Measurements from ENCODE around the gene SPACA7. TPM values are rescaled to one million over a fixed set of nuclear protein-coding genes. Genes with fewer than 3 reads are reported as not detected.

The SPACA7 gene, protein sequence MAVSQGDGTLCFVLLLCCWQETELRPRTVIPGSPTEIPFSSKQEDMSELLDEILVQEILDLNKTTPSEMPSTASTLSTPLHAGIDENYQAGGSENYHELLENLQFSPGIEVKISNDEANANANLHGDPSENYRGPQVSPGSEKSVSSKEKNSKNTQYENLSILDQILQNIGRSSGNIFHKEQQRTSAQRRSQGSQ
- total RNA-seq = not detected in 2 replicates

DNA sequence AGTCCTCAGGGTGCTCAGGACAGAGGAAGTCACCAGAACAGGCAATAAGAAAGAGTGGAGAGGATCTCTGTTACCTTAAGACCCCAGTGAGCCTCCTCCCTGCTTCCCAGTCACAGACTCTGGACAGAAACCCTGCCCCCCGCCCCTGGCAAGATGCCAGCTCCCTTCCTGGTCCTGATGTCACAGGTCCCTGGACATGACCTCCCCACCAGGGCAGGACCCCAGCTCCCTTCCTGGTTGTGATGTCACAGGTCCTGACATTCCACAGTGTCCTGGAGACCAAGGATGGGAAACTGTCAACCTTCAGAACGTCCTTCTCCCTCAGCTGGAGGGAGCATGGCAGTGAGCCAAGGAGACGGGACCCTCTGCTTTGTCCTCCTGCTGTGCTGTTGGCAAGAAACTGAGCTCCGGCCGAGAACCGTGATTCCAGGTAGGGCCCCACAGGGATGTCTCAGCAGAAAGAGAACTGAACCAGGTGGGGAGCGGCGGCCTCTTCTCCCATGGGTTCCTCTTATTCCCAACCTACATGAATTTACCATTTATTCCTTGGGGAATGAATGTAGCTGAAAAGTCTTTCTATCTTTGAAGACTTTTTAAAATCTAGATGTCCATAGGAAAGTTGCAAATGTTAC, at the start of gene SPACA7:
Gene SPACA7 (plus strand): TSS at position 306 of the 632 bp plus-strand sequence. CDS start 31 bp downstream, at position 337.
- no peak for DNase-seq (ENCODE audit: low read depth)
- TF ChIP-seq, protein P1, sequence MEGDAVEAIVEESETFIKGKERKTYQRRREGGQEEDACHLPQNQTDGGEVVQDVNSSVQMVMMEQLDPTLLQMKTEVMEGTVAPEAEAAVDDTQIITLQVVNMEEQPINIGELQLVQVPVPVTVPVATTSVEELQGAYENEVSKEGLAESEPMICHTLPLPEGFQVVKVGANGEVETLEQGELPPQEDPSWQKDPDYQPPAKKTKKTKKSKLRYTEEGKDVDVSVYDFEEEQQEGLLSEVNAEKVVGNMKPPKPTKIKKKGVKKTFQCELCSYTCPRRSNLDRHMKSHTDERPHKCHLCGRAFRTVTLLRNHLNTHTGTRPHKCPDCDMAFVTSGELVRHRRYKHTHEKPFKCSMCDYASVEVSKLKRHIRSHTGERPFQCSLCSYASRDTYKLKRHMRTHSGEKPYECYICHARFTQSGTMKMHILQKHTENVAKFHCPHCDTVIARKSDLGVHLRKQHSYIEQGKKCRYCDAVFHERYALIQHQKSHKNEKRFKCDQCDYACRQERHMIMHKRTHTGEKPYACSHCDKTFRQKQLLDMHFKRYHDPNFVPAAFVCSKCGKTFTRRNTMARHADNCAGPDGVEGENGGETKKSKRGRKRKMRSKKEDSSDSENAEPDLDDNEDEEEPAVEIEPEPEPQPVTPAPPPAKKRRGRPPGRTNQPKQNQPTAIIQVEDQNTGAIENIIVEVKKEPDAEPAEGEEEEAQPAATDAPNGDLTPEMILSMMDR (conservative IDR thresholded peaks at IDR 0.05; ENCODE audit: low read depth, low read length) = no peak
- no peak within 1 kb of the TSS for H3K4me3 ChIP-seq (ENCODE audit: low read depth, low read length)

DNA sequence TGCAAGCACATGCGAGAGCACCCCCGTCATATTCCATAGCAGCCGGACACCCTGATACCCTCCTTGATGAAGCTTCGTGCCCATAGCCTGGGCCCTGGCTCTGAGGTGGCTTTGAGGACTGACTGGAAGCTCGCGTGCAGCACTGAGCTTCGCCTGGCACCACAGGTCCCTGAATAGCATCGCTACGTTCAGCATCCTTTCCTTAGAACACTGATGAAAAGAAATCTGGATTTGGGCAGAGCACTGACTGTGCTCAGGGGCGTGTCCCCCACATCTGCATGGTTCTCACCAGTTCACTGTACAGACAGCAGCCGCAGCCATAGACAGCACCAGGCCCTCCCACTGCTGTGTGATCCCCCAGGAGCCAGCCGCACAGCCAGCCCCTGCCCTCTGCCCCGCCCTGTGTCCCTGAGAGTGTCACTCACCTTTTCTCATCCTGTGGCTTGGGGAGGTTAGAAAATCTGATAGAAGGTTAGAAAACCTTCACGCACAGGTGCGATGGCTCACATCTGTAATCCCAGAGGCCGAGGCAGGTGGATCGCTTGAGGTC, 49.3 kb upstream of the SPACA7 start:
- H3K4me3 ChIP-seq (ENCODE audit: low read depth, low read length) = no peak overlapping the region
- no peak for DNase-seq (ENCODE audit: low read depth)
- TF ChIP-seq, protein P1 (conservative IDR thresholded peaks at IDR 0.05; ENCODE audit: low read depth, low read length) = no peak

DNA sequence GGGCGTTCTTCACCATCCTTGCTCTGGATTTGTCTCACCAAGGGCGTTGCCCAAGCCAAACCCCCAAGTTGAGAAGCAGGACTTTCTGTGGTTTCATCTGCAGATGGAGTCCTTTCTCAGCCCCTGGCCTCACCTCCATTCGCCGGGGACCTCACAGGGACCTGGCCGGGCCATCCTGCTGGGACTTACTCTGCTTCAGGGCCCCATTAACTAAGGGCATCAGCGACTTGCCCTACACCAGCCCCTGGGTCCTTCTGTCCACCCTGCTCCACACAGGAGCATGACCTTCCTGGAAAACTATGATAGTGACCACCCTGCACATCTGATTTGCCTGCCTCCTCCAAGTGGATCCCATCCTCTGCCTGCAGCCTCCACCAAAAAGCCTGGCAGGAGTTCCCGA, 47.2 kb upstream of the SPACA7 start:
- TF ChIP-seq, protein P1 (conservative IDR thresholded peaks at IDR 0.05; ENCODE audit: low read depth, low read length) = no peak
- no peak for DNase-seq (ENCODE audit: low read depth)
- no peak overlapping the region for H3K4me3 ChIP-seq (ENCODE audit: low read depth, low read length)

DNA sequence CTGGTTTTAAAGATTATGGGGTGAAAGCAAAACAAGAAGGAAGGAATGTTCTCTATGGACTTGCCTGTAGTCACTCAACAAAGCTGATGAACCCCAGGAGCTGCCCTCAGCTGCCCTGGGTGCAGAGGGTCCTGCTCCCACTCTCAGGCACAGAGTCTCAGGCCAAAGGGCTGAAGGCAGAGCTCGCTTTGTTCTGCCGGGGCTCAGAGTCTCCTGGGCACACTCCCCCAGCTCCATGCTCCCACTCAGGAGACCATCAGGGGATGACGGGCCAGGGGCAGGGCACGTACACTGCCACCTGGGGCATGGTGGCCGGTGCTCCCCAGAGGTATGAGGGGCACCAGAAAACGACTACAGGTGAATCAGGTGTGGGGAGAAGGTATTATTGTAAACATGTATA, 46.8 kb upstream of the SPACA7 start:
- TF ChIP-seq, protein P1 (conservative IDR thresholded peaks at IDR 0.05; ENCODE audit: low read depth, low read length) = no peak
- DNase-seq (ENCODE audit: low read depth) = no peak
- no peak overlapping the region for H3K4me3 ChIP-seq (ENCODE audit: low read depth, low read length)

DNA sequence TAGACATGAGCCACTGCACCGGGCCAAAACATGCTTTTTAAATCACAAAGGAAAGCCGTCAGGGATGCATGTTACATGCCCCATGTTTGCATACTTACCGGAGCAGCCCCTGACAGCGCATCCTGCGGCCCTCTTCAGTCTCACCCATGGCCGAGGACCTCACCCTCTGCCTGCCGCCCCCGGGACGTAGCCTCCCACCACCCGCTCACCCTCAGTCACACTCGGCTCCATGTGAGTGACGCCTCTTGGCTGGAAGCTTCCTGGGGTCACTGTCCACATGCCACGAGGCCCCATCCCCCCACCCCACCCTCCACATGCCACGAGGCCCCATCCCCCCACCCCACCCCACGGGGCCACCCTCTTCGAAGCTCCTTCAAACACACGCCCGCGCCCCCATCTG, 46.1 kb upstream of the SPACA7 start:
- TF ChIP-seq, protein P1 (conservative IDR thresholded peaks at IDR 0.05; ENCODE audit: low read depth, low read length) = no peak
- H3K4me3 ChIP-seq (ENCODE audit: low read depth, low read length) = no peak overlapping the region
- no peak for DNase-seq (ENCODE audit: low read depth)

DNA sequence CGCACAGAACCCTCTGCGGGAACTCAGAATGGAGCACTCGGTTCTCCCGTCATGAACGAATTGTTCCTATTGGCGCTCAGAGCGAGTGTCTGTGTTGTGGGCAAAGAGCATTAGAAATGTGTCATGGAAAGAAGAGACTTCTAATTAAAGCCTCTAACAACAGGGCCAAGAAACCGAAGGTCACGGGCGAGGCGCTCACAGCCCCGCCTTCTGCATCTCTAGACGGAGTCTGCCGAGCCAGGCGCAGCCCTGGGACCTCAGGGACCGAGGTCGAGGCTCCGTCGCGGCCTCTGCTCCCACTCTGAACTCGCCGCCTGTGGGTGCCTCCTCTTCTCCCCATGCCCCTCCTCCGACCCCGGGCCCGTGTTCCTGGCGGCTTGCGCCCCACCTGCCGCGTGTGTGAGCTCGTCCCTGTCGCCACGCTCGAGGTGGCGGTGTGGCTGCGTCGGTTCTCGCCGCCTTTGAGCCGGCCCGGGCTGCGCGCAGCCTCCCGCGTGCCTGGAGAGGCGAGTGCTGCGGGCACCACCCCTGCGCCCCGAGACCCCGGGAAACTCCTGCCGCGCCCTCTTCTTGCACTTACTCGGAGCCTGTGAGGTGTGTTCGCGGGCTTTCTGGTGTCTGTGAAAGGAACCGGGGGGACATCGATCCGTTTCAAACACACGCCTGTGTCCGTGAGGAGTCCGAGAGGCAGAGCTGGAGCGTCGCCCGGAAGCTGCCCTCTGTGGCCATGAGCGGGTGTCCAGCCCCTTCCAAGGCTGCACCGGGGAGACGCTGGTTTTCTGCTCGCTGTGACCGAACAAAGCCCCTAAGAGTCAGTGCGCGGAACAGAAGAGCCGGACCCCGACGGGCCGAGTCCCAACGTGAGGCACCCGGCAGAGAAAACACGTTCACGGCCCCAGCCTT, 45.4 kb upstream of the SPACA7 start:
- no peak overlapping the region for H3K4me3 ChIP-seq (ENCODE audit: low read depth, low read length)
- TF ChIP-seq, protein P1 (conservative IDR thresholded peaks at IDR 0.05; ENCODE audit: low read depth, low read length) = no peak
- no peak for DNase-seq (ENCODE audit: low read depth)
